HL-60 (cell line): Measurements from ENCODE around the gene TCAP.

Experiments
- CTCF ChIP-seq: IDR thresholded peaks from one replicate; pipeline ENCODE4 v1.5.1; 2011; ENCODE audit warnings: low read length, control low read depth, inconsistent platforms; ENCODE audit not compliant: insufficient read depth
- POLR2AphosphoS5 ChIP-seq: IDR thresholded peaks from 2 replicates; pipeline ENCODE4 v1.6.1; 2012; ENCODE audit warnings: low read depth
- REST ChIP-seq: IDR thresholded peaks from 2 replicates; pipeline ENCODE4 v1.6.1; 2012; ENCODE audit warnings: low read depth; ENCODE audit not compliant: insufficient replicate concordance

- TF ChIP-seq CTCF (no peak), REST (no peak), POLR2AphosphoS5 (no peak)
These were observed 29.9 kb downstream of the TCAP start for GRCh38 chr17:39695089-39695474.
